PC-9 (cell line): ENCODE results near the gene TMEM45B.

Source experiments
- CTCF ChIP-seq: fragments of 200-600 bp; sonication (generic); conservative IDR thresholded peaks from 2 replicates; pipeline ENCODE4 v1.6.1; 2017; ENCODE audit warnings: mixed run types, antibody characterized with exemption, mild to moderate bottlenecking, moderate library complexity
- EZH2 ChIP-seq: fragments of 200-600 bp; sonication (generic); IDR thresholded peaks from 2 replicates; pipeline ENCODE4 v1.8.0; 2017; ENCODE audit warnings: antibody characterized with exemption, low read depth

DNA sequence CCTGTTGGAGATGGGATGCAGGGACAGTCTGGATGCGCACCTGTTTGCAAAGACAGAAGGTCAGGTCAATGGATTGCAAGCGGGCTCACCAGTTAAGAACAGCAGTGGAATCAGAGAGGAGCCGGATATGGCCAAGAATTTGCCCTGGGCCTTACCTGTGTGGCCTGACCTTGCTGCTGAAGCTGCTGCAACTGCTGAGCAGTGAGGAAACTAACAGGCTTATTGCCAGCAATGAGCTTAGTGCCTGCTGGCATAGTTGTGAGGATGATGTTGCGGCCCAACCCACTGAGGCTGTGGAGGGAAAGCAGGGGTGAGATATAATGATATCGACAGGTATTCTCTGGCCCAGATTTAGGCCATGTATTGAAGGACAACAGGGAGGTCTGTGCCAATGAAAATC is 49.2 kb downstream of the TMEM45B start:
- TF ChIP-seq CTCF: no peak
- TF ChIP-seq EZH2: no peak
